Astrocyte of the spinal cord (primary cell): Measurements from ENCODE around the gene MNS1.

Experiments used
- DNase-seq: peaks from one replicate; pipeline ENCODE4 v3.0.0; 2011; ENCODE audit warnings: low read depth, low spot score
- H3K4me3 ChIP-seq: 2 replicates; pipeline ENCODE4 v1.5.1; 2011; ENCODE audit warnings: low read depth, mild to moderate bottlenecking, low read length, moderate library complexity
- CTCF ChIP-seq: IDR thresholded peaks from 2 replicates; pipeline ENCODE4 v1.5.1; 2012; ENCODE audit warnings: low read depth, mild to moderate bottlenecking, low read length, inconsistent platforms
- in situ Hi-C: cut with HindIII; loops from 2 replicates; pipeline ENCODE4 v1.10.0; 2017; ENCODE audit warnings: low sequenced_read_pairs

Gene MNS1

GRCh38 chr15:56471440-56472069 lies 6.6 kb upstream of the MNS1 start:
- no peak for DNase-seq
- no peak overlapping the region for H3K4me3 ChIP-seq
- no peak for TF ChIP-seq CTCF
- in situ Hi-C loops = no loop called here

- no peak for TF ChIP-seq CTCF
- no peak overlapping the region for H3K4me3 ChIP-seq
- in situ Hi-C loops = no loop called here
- DNase-seq = no peak
Observed at GRCh38 chr15:56469483-56469882, 4.5 kb upstream of the MNS1 start.

GRCh38 chr15:56468401-56468800 lies 3.5 kb upstream of the MNS1 start:
- in situ Hi-C loops = no loop called here
- TF ChIP-seq CTCF = no peak
- DNase-seq = peak; percentile 3
- no peak overlapping the region for H3K4me3 ChIP-seq

GRCh38 chr15:56467616-56468015 lies 2.7 kb upstream of the MNS1 start:
- in situ Hi-C loops = no loop called here

GRCh38 chr15:56460947-56461346 lies 4.0 kb downstream of the MNS1 start:
- in situ Hi-C loops = no loop called here
- no peak for DNase-seq
- H3K4me3 ChIP-seq = no peak overlapping the region
- no peak for TF ChIP-seq CTCF

More at GRCh38 chr15:56467616-56468015, 2.7 kb upstream of the MNS1 start:
- H3K4me3 ChIP-seq = no peak overlapping the region
- TF ChIP-seq CTCF = no peak
- no peak for DNase-seq

GRCh38 chr15:56460071-56460470 lies 4.9 kb downstream of the MNS1 start:
- no peak for DNase-seq
- in situ Hi-C loops = no loop called here
- no peak for TF ChIP-seq CTCF
- no peak overlapping the region for H3K4me3 ChIP-seq
